Measurements from ENCODE around the gene RAB3A.
"Not testable (repeated sequence)": the region's sequence is repeated elsewhere in the genome, so short reads cannot be mapped to it uniquely, and the experiment has no call there.

Gene RAB3A

DNA sequence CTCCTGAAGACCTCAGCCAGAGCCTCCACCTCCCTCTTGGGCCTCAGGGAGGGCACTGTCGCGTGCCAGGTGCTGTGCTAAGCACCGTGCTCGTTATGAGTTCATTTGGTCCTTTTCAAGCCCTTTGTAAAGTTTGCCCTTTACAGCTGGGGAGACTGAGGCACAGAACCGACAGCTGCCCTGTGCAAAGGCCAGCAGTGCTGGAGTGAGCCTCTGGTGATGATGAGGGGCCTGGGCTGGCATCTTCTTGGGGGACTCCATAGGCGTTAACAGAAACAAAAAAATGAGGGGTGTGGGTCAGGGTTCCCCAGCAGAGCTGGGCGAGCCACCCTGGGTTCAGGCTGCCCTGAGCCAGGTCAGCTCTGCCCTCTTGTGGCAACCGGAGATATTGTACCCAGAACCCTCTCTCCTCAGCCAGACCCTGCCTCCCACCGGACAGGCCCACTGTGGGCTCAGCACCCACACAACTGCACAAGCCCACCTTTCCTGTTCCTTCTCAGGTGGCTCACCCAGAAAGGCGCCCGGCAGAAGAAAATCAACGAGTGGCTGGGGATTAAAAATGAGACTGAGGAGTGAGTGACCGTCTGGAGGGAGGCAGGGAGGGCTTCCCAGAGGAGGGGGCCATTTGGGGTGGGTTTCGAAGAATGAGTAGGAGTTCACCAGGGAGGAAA, 35.7 kb downstream of the RAB3A start:
- DNase-seq, result no peak

DNA sequence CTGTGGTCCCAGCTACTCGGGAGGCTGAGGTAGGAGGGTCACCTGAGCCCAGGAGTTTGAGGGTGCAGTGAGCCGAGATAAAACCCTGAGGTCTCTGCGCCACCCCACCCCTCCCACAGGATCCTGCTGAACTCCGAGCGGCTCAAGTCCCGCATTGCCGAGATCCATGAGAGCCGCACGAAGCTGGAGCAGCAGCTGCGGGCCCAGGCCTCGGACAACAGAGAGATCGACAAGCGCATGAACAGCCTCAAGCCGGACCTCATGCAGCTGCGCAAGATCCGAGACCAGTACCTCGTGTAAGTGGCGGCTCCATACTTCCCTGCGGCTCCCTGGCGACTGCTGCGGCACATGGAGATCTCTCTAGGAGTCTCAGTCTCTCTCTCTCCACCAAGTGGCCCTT, 36.8 kb downstream of the RAB3A start:
- DNase-seq, result no peak

DNA sequence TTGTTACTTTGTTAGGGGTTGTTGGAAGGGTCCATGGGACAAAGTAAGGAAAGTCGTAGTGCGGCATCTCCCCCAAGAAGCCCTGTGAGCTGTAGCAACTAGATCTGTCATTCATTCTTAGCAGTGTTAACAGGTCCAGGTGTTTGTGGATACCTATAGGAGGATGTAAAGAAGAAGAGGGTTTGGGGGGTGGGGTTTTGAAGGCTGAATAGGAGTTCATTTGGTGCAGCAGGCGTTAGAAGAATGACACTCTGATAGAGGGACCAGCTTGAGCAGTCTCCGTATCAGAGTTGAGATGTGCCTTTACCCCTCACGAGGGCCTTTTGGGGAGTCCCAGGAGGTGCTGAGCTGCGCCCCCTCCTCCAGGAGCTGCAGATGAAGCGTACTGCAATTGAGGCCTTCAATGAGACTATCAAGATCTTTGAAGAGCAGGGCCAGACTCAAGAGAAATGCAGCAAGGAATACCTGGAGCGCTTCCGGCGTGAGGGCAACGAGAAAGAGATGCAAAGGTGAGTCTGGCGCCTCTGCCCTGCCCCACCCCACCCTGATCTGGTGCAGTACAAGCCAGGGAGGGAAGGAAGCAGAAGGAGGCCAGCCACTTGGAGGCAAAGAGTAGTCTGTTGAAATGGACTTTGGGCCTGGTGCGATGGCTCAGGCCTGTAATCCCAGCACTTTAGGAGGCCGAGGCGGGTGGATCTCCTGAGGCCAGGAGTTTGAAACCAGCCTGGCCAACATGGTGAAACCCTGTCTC, 37.9 kb downstream of the RAB3A start:
- no peak for DNase-seq

DNA sequence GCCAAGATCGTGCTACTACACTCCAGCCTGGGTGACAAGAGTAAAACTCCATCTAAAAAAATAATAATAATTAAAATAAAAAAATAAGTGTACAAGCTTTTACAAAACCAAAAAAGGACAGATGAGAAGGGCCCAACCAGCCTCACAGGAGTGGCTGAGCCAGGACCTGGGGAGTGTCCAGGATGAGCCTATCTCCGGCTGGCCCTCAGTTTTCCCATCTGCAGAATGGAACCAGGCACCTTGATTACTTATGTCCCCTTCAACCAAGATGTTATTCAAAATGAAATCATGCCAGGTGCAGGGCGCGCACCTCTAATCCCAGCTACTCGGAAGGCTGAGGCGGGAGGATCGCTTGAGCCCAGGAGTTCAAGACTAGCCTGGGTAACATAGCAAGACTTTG, 39.8 kb downstream of the RAB3A start:
- no peak for DNase-seq

DNA sequence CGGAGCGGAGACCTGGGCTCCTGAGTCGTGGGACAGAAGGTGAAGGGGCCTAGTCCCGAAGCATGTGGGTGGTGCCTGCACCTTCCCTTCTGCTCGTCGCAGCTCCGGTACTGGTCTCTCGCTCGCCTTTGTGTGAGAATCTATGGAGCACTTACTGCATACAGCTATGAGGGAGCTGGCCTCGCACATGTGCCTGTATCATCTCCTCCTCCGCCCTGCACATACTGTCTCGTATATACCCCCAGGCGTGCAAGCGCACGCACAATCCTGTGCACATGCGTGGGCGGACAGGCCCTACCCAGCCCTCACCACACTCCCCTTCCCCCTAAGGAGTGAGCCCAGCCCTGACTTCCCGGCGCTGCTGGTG, 42.2 kb downstream of the RAB3A start:
- no peak for DNase-seq

DNA sequence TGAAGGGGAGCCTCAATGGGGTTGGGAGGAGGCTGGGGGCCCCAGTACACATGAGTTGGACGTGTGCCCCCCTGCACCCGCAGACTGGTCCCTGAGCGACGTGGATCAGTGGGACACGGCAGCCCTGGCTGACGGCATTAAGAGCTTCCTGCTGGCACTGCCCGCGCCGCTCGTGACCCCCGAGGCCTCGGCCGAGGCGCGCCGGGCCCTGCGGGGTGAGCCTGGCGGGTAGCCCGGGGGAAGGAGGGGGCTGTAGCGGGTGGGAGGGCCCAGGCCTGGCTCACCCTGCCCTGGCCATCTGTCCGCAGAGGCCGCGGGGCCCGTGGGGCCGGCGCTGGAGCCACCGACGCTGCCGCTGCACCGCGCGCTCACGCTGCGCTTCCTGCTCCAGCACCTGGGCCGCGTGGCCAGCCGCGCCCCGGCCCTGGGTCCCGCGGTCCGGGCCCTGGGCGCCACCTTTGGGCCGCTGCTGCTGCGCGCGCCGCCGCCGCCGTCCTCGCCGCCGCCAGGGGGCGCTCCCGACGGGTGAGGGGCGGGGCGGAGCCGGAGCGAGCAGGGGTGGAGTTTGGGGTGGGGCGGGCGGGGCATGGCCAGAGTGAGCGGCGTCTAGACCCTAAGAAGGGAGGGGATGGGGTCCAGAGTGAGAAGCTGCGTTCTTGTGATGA, 42.7 kb downstream of the RAB3A start:
- peak; percentile 76 for DNase-seq

DNA sequence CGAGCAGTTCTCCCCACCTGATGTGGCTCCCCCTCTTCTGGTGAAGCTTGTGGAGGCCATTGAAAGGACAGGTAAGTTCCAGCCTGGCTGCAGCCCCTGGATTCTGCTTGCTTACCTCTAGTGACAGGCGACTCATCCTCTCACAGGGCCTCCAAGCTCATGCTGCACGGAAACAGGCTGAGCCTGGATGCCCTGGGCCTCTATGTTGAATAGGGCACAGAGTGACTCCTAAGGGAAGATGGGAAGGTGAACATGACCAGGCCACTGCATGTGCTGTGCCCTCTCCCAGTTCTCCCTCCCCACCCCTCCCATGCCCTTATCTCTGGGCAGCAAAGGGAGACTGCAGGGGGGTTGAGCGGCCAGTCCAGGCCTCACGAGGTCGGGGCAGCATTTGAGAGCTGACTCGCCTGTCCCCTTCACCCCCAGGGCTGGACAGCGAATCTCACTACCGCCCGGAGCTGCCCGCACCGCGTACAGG, 43.3 kb downstream of the RAB3A start:
- no peak for DNase-seq

DNA sequence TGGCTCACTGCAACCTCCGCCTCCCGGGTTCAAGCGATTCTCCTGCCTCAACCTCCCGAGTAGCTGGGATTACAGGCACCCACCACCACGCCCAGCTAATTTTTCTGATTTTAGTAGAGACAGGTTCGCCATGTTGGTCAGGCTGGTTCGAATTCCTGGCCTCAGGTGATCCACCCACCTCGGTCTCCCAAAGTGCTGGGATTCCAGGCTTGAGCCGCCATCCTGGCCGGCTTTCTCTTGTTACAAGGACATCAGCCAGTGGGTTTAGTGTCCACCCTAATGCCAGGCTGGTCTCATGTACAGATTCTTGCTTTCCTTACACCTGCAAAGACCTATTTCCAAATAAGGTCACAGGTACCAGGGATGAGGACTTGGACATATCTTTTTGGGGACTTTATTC, 44.0 kb downstream of the RAB3A start:
- no peak for DNase-seq

DNA sequence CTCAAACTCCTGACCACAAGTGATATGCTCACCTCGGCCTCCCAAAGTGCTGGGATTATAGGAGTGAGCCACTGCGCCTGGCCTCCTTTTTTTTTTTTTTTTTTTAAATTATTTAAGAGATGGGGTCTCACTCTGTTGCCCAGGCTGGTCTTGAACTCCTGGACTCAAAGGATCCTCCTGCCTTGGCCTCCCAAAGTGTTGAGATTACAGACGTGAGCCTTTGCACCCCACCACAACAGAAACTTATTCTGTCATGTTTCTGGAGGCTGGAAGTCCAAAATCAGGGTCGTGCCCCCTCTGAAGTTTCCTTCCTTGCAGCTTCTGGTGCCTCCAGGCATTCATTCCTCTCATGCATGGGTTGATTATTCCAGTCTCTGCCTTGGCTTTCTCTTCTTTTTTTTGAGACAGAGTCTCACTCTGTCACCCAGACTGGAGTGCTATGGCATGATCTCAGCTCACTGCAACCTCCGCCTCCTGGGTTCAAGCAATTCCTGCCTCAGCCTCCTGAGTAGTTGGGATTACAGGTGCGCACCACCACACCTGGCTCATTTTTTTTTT, 44.7 kb downstream of the RAB3A start:
- not testable (repeated sequence) for DNase-seq

DNA sequence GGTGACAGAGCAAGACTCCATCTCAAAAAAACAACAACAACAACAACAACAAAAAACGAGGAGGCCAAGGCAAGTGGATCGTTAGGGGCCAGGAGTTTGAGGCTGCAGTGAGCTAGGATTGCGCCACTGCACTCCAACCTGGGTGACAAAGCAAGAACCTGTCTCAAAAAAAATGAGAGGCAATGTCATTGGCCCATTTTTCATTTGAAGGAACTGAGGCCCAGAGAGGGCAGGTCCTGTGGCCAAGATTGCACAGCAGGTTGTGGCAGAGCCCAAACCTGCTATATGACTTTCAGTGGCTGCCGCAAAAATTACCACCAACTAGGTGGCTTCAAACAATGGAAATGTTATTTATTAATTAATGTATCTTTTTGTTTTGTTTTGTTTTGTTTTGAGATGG, 45.4 kb downstream of the RAB3A start:
- no peak for DNase-seq

DNA sequence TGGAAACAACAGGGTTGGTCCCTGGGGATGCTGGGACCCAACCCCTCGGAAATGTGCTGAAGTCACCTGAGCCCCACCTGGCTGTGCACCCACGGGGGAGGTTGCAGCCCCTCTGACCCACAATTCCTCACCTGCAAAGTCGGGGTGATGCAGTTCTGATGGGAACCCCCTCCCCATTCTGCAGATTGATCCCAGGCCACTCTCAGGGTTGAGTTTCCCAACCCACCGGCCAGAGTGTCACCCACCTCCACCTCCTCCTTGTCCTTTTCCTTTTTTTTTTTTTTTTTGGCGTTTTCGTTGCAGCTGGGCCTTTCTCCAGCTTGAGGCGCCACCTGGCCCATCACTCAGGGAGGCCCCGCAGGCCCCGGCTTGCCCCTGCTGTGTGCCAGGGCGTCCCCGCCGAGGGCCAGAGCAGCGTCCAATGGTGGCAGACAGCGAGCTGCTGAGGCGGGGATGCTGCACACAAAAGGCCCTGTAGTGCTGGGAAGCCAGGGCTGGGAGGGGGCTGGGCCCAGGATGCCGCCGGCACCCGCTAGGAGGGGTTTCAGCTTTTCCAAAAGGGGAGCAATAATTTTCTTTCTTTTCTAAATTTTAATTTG, 46.3 kb downstream of the RAB3A start:
- DNase-seq, result peak; percentile 87

DNA sequence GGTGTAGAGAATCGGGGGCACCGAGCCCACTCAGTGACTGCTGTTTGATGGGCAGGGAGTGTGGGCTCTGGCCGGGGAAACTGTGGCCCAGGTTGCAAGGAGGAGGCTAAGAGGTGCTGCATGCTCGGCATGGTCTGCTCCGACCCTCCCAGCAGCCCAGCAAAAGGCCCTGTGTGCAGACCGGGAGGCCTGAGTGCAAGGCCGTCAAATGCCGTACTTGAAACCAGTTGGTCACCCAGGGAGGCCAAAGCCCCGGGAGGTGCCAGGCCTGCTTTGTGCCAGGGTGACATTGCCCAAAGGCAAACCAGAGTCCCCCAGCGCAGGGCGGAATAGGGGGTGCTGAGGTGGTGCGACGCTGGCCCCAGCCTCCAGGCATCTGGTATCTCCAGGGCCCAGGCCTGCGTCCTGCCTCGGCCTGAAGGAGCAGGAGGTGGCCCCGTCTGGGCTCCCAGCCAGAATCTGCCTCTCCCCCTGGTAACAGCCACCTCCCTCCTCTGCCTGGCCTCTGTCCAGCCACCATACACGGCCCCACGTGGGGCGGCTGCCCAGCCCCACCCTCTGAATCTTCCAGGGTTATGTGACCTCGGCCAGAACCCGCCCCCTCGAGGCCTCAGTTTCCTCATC, 46.9 kb downstream of the RAB3A start:
- peak; percentile 91 for DNase-seq

DNA sequence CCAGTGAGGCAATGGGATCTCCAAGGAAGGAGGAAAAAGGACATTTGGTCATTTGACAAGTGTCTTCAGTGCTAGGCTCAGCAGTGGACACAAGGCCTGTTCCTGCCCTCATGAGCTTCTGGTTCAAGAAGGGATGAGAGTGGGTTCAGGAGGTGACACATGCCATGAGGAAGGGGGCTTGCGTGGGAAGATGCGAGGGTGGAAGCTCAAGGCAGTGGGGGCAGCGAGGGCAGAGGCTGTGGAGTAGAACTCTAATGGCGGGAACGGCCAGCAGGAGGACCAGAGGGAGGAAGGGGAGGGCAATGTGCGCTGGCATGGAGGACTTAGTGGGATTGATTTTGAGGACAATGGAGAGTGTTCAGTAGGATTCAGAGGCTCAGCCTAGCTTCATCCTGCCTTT, 47.6 kb downstream of the RAB3A start:
- DNase-seq, result no peak

DNA sequence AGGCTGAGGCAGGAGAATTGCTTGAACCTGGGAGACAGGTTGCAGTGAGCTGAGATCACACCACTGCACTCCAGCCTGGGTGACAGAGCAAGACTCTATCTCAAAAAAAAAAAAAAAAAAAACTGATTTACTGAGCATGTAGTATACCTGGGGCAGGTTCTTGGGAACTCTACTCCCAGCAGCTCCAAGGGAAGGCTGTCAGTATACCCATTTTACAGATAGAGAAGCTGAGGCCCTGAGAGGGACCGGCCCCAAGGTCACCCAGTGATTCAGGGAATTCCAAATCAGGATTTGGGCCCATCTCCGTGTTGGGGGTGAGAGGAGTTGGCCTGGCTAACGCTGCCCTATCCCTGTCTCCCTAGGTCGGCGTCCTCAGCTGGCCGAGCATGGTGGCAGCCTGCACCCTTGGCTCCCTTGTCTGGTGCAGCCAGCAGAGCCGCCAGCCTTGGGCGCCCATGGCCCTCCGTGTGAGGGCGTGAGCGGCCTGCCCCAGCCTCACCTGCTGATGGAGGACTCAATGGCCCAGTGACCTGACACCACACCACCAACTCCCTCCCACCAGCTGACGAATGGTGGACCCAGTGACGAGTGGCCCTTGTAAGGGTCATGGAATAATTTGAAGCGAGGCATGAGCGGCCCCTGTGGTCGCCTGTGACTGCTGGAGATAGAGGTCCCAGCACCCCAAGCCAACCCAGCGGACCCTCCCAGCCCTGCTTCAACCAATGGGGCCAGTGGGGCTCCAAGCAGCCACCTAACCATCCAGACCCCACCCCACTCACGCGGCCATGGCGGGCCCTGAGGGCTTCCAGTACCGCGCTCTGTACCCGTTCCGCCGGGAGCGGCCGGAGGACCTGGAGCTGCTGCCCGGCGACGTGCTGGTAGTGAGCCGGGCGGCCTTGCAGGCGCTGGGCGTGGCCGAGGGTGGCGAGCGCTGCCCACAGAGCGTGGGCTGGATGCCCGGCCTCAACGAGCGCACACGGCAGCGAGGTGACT, 48.5 kb downstream of the RAB3A start:
- no peak for DNase-seq

DNA sequence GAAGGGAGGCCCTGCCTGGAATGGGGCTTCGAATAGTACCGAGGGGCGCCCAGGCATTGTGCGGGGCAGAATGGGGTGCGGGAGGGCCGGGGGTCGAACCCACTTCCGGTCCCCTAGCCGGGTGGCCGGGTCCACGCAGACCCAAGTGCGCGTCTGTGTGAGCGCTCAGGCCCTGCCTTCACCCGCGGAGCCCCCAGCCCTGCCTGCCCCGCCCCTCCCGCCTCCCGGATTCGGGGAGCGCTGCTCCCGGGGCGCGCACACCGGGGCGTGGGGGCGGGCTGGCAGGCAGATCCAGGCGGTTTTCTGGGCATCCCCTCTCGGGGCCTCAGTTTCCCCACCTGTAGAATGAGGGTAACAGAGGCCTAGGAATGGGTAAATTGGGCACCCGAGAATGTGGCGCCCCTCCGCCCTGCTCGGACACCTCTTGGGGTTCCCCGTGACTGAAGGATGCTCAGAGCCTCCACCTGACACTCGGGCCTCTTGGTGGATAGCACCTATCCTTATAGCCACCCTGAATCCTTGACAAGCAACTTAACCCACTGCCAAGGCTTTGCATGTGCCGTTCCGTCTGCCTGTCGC, 50.2 kb downstream of the RAB3A start:
- DNase-seq, result no peak

DNA sequence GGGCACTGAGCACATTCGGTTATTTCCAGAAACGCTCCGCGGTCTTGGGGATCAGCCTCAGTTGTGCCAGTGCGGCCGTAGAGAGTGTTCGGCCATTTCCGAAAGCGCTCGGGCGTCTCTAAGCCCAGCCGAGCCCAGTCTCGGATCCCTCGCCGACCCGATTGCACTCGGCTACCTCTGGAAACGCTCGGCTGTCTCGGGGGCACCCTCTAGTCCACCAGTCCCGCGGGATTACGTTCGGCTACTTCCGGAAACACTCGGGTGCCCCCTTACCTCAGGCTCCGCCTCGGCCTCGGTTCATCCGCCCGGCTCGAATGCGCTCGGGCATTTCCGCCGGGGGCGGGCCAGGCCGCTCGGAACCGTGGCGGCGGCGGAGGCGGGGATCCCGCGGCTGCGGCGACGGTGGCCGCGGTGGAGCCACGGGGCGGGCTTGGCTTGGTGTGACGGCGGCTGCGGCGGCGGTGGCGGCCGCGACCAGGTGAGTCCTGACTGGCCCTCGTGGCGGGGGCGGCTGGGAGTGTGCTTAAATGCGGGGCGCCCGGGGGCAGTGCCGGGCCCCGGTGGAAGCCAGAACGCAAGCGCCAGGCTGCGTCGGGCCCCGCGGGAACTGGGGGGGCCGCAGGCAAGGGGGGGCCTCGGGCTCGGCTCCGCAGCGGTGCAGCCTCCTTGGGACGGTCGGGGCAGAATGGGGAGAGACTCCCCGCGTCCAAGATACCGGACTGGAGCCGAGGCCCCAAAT, 50.9 kb downstream of the RAB3A start, which contains the start of gene PIK3R2:
Gene PIK3R2 (plus strand): TSS at position 347 of the 739 bp plus-strand sequence. CDS start 2,717 bp downstream, outside the sequence.
- peak; percentile 99 for DNase-seq

DNA sequence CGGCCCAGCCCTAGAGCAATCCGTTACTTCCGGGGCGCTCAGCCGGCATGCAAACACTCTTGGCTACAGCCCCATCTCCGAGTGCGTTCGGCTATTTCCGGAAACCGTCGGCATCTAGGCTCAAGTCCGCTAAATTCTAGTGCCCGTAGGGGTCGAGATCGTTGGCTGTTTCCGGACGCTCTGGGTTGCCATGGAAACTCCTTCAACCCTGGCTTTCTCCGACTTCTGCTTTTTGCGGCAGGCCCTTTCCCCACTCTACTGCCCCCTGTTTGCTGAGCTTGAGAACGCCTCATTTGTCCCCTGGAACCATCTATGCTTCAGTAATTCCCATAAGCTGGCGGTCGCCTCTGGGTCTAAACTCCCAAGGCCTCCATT, 51.4 kb downstream of the RAB3A start:
- DNase-seq, result peak; percentile 97

DNA sequence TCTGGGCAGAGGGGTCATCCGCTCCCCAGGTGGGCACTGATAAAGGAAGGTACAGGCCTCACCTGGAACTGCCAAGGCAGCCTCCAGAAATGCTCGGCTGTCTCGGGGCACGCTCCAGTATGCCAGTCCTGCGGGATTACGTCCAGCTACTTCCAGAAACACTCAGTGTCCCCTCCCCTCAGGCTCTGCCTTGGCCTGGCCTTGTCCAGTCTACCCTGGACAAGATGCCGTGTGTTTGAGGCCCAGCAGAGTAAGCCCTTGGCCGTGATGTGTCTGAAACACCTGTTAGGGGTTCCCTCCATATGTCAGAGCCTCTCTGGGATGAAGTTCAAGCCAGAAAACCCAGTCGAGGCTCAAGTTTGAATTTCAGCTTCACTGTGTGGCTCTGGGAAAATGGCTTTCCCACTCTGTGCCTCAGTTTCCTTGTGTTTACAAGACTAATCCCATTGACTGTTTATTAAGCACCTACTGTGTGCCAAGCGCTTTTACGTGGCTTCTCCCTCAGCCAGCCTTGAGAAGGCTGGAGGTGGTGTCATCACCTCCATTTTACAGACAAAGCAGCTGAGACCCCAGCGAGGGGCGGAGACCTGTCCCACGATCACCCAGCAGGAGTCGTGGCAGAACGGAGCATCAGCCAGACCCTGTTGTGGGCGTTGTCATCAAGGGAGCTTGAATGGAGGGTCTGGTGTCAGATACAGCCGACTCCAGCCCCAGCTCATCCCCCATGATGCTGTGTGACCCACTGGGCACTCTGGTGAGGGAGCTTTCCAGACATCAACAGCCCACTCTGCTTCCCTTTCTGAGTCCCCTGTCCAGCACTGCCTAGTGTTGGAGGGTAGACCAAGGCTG, 52.8 kb downstream of the RAB3A start:
- no peak for DNase-seq

DNA sequence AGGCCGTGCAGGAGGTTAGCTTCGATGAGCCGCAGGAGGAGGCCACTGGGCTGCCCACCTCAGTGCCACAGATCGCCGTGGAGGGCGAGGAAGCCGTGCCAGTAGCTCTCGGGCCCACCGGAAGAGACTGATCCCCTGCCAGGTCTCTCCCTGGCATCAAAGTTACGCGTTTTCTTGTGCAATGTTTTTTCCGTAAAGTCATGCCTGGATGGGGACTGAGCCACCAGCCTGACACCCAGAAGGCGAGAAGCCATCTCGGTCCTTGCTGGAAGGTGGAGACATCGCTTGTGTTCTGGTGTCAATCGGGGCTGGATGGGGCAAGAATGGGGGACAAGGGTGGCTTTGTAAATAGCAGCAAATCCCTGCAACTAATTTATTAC, 54.3 kb downstream of the RAB3A start:
- no peak for DNase-seq

Data from right hindlimb (tissue), 1 donor.